K562 (cell line): ENCODE measurements around the gene DNAJB4. TPM values are rescaled to one million over a fixed set of nuclear protein-coding genes. Genes with fewer than 3 reads are reported as not detected.

ENCODE experiments used
- ATAC-seq: fragments of 200-7000 bp; cut with Tn5 transposase; 3 replicates; pipeline ENCODE4 v1.9.1; 2020; ENCODE audit warnings: moderate library complexity
- BruUV-seq: library from RNA; stranded (reverse); fragments of 400-500 nt; replicated peaks from 2 replicates; lab custom pipeline; 2021; lab: Mats Ljungman, UMichigan
- CTCF ChIA-PET: fragments of 300-600 bp; formaldehyde crosslinking; extraction: SDS; loops from one replicate; lab custom pipeline; 2021; ENCODE audit warnings: low intra/inter-chr PET ratio; lab: Yijun Ruan, JAX
- POLR2A ChIA-PET: fragments of 300-600, 350-650 bp; sonication (Branson Sonifier 250); formaldehyde crosslinking; extraction: SDS; loops from one replicate; lab custom pipeline; 2021; ENCODE audit warnings: antibody characterized with exemption, inconsistent platforms; lab: Yijun Ruan, JAX
- DNase-seq, 4 experiments: peaks; one replicate each; pipeline versions ENCODE4 v3.0.0 to v3.0.0-alpha.2; 2011 to 2018; ENCODE audit warnings: low spot score in 3 of 4, mixed read lengths in 3 of 4; ENCODE audit errors: extremely low read depth in 1 of 4
- FAIRE-seq: peaks from 2 replicates; lab custom pipeline; 2011; peaks lifted over from hg19 to GRCh38; lab: Jason Lieb, UNC
- H2AFZ ChIP-seq: 2 replicates; pipeline ENCODE4 v1.6.0; 2011; ENCODE audit warnings: low read depth, low read length, control low read depth, inconsistent platforms
- H3K27ac ChIP-seq: fragments of 200-600 bp; 3 replicates; pipeline ENCODE4 v1.8.0; 2011; ENCODE audit warnings: low read depth, mild to moderate bottlenecking, control low read depth, inconsistent platforms, low read length, moderate library complexity, mixed read lengths; ENCODE audit errors: extremely low read depth
- H3K27me3 ChIP-seq, 2 experiments: fragments of 300-600 bp in 1 of 2; 2 replicates in 1 of 2; 3 replicates in 1 of 2; pipeline versions ENCODE4 v1.6.0 to v1.8.0; 2011; ENCODE audit warnings: inconsistent platforms in 2 of 2, low read length in 2 of 2, mild to moderate bottlenecking in 1 of 2, mixed read lengths in 1 of 2, moderate library complexity in 1 of 2; ENCODE audit not compliant: control insufficient read depth in 2 of 2, insufficient read depth in 2 of 2
- H3K36me3 ChIP-seq: fragments of 300-600 bp; 3 replicates; pipeline ENCODE4 v1.8.0; 2011; ENCODE audit warnings: mild to moderate bottlenecking, low read length, inconsistent platforms; ENCODE audit not compliant: control insufficient read depth, insufficient read depth
- H3K4me1 ChIP-seq, 2 experiments: fragments of 200-600 bp in 1 of 2; replicated peaks in 1 of 2; 2 replicates in 1 of 2; 3 replicates in 1 of 2; pipeline versions ENCODE4 v1.5.1 to v1.8.0; 2011; ENCODE audit warnings: inconsistent platforms in 2 of 2, low read length in 2 of 2, mild to moderate bottlenecking in 1 of 2, mixed read lengths in 1 of 2, moderate library complexity in 1 of 2; ENCODE audit not compliant: control insufficient read depth in 2 of 2, insufficient read depth in 2 of 2
- H3K4me2 ChIP-seq: 2 replicates; pipeline ENCODE4 v1.6.1; 2011; ENCODE audit warnings: low read length, control low read depth, inconsistent platforms, mixed read lengths; ENCODE audit not compliant: insufficient read depth
- H3K4me3 ChIP-seq: fragments of 200-600 bp; sonication (generic), shearing (Covaris generic); 2 replicates; pipeline ENCODE4 v1.5.1; 2016; ENCODE audit warnings: control low read depth, inconsistent platforms
- H3K79me2 ChIP-seq: fragments of 200-600 bp; 3 replicates; pipeline ENCODE4 v1.8.0; 2011; ENCODE audit warnings: low read length, inconsistent platforms; ENCODE audit not compliant: control insufficient read depth, insufficient read depth
- H3K9ac ChIP-seq, 2 experiments: 2 replicates each; pipeline versions ENCODE4 v1.6.0 to v1.6.1; 2011; ENCODE audit warnings: low read depth in 2 of 2, low read length in 2 of 2, control low read depth in 1 of 2, inconsistent platforms in 1 of 2, mild to moderate bottlenecking in 1 of 2, mixed read lengths in 1 of 2; ENCODE audit not compliant: insufficient read depth in 1 of 2
- H3K9me1 ChIP-seq: one replicate; pipeline ENCODE4 v1.6.0; 2011; ENCODE audit warnings: inconsistent platforms, mild to moderate bottlenecking, low read length, moderate library complexity; ENCODE audit not compliant: control insufficient read depth, insufficient read depth
- H3K9me3 ChIP-seq: replicated peaks from 2 replicates; pipeline ENCODE4 v1.5.1; 2011; ENCODE audit warnings: low read depth, low read length, inconsistent platforms; ENCODE audit not compliant: control insufficient read depth, insufficient read depth
- H4K20me1 ChIP-seq: replicated peaks from 2 replicates; pipeline ENCODE4 v1.6.1; 2011; ENCODE audit warnings: low read length, inconsistent platforms, mixed read lengths; ENCODE audit not compliant: control insufficient read depth, insufficient read depth
- C11orf30 ChIP-seq: fragments of 450-650 bp; IDR thresholded peaks from 2 replicates; pipeline ENCODE4 v1.6.1; 2016; ENCODE audit warnings: low read depth, mild to moderate bottlenecking
- CHD2 ChIP-seq: IDR thresholded peaks from 2 replicates; pipeline ENCODE4 v1.6.1; 2011; ENCODE audit warnings: low read depth, low read length
- GABPB2 ChIP-seq: fragments of 250-450 bp; sonication (Bioruptor Pico); conservative IDR thresholded peaks from 2 replicates; pipeline ENCODE4 v1.5.1; 2021; ENCODE audit warnings: mild to moderate bottlenecking
- SMAD1 ChIP-seq: fragments of 150-350 bp; IDR thresholded peaks from 2 replicates; pipeline ENCODE4 v1.6.1; 2014; ENCODE audit warnings: low read length, low read depth; ENCODE audit not compliant: partially characterized antibody
- SP1 ChIP-seq: sonication (generic); formaldehyde crosslinking; IDR thresholded peaks from 2 replicates; pipeline ENCODE4 v1.8.1; 2022; ENCODE audit warnings: mild to moderate bottlenecking, missing genetic modification reagents
- ZEB2 ChIP-seq: fragments of 450-650 bp; IDR thresholded peaks from 2 replicates; pipeline ENCODE4 v1.6.1; 2016
- ZFP30 ChIP-seq: fragments of 250-450 bp; sonication (Bioruptor Pico); IDR thresholded peaks from 2 replicates; pipeline ENCODE4 v1.8.0; 2022; ENCODE audit warnings: moderate library complexity, mild to moderate bottlenecking, inconsistent platforms, borderline replicate concordance
- ZNF324 ChIP-seq: fragments of 250-450 bp; sonication (Bioruptor Pico); IDR thresholded peaks from 2 replicates; pipeline ENCODE4 v1.4.0; 2020; ENCODE audit warnings: mild to moderate bottlenecking
- WGBS: fragments of 100-300 bp; shearing (Covaris generic); methylation state at CpG from one replicate; pipeline ENCODE4 v1.1.6; 2016; ENCODE audit warnings: low coverage, mixed read lengths; ENCODE audit not compliant: insufficient coverage; ENCODE audit errors: missing lambda C conversion rate; 5-methylcytosine and 5-hydroxymethylcytosine counted together
- in situ Hi-C: fragments of 300-500 bp; cut with MboI; formaldehyde crosslinking; loops from 4 replicates; pipeline ENCODE4 v1.15.0; 2018; ENCODE audit warnings: inconsistent platforms, mixed read lengths
- intact Hi-C: fragments of 100-400 bp; cut with micrococcal nuclease; formaldehyde crosslinking; loops from 2 replicates; pipeline ENCODE4 v1.14.2; 2022
- polyA plus RNA-seq, 8 experiments: library from polyadenylated mRNA; depleted of rRNA in 4 of 8; stranded (reverse) in 5 of 8; unstranded in 3 of 8; fragments of >200 nt; fragmentation: Nextera tagmentation in 2 of 8; fragmentation: Illumina TruSeq in 1 of 8; extraction: Ambion mirVana in 2 of 8; extraction: Trizol in 1 of 8; gene quantifications; 2 replicates each; pipeline versions ENCODE4 v1.2.1 to v1.2.3, GENCODE V29; 2011 to 2014; ENCODE audit warnings: inconsistent platforms in 1 of 8, missing spikeins in 1 of 8
- total RNA-seq, 7 experiments: library from RNA; depleted of rRNA in 6 of 7; stranded (reverse); fragments of >200 nt in 6 of 7; fragmentation: Illumina TruSeq in 2 of 7; extraction: Trizol in 2 of 7; gene quantifications; 2 replicates each; pipeline versions ENCODE4 v1.2.1 to v1.2.3, GENCODE V29; 2011 to 2021; ENCODE audit warnings: low replicate concordance in 1 of 7
- TF ChIP-seq, protein P1 (sequence below): fragments of 450-650 bp; formaldehyde crosslinking; IDR thresholded peaks from 2 replicates; pipeline ENCODE4 v1.4.0; 2020; ENCODE audit warnings: mild to moderate bottlenecking, moderate library complexity
- TF ChIP-seq, protein P2 (sequence below), 2 experiments: fragments of 450-650 bp in 1 of 2; sonication (generic) in 1 of 2; formaldehyde crosslinking in 1 of 2; IDR thresholded peaks; 2 replicates each; pipeline versions ENCODE4 v1.7.1 to v1.9.0; 2016 to 2022; ENCODE audit warnings: inconsistent platforms in 1 of 2, mild to moderate bottlenecking in 1 of 2, missing genetic modification reagents in 1 of 2
- TF ChIP-seq, protein P3 (sequence below): fragments of 450-650 bp; formaldehyde crosslinking; IDR thresholded peaks from 2 replicates; pipeline ENCODE4 v1.4.0; 2022; ENCODE audit warnings: missing genetic modification characterization

DNAJB4 gene
- total and polyA plus RNA-seq, 9 of the 15 experiments (the other 6 are each of a cell fraction or from before 2014, with no cell fraction given) = 8.5 to 27.7 (median 19.8) TPM

DNA sequence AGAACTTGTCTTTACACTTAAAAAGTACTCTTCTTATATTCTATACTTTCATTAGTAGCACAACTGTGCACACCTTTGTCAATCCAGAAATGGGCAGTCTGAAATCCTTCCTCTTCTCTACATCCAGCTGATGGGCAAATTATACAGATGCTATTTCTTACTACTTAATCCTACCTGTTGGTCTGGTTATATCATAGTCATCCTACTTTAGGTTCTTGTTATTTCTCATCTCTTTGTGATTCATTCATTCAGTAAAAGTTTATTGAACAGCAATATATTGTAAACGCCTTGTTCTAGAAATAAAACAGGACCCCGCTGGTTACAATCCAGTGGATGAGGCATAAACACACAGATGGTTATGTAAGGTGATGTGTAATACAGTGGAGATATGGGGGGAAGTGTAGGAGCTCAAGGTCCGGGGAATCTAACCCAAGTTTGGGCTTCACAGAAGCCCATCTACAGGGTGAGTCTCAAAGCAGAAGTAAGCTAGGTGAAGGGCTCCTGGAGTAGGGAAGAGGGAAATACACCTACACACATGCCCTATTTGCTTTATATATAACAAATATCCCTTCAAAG is 14.0 kb upstream of the DNAJB4 start:
- Histone ChIP-seq H3K36me3 (peaks cover 21% of the 10 kb centered on the region; the same call in 2 of the 3 replicates), H3K79me2 (peaks cover 49% of the 10 kb centered on the region), H3K4me1 (no peaks in the 10 kb centered on the region; a peak in 1 of 5 replicates), H3K27me3 (no peaks in the 10 kb centered on the region), H3K9ac (no peak overlapping the region), H2AFZ (no peak overlapping the region), H4K20me1 (no peaks in the 10 kb centered on the region), H3K27ac (no peak overlapping the region), H3K4me3 (no peak overlapping the region), H3K9me3 (no peaks in the 10 kb centered on the region), H3K9me1 (no peaks in the 10 kb centered on the region), H3K4me2 (no peak overlapping the region)
- WGBS = 88% methylated on average over 3 of the region's 3 CpGs
- ChIA-PET CTCF (no interaction called here), POLR2A (interaction anchor here (2.5 to 9.1 kb wide), 3 partner anchors 10 to 12 kb away, joined by 9 to 118 read pairs (median 22); partner anchors contain the start of genes DNAJB4 and FUBP1)
- no TSS peak for BruUV-seq
- FAIRE-seq (no peak), ATAC-seq (no peak), DNase-seq (no peak)
- intact Hi-C loops = no loop called here
- in situ Hi-C loops = no loop called here
- TF ChIP-seq ZFP30 (CRISPR knock-in tag) = no peak
- TF ChIP-seq ZEB2 = no peak
- TF ChIP-seq C11orf30 = no peak
- TF ChIP-seq ZNF324 (CRISPR knock-in tag) = no peak
- TF ChIP-seq SP1 (CRISPR knock-in tag) = no peak
- TF ChIP-seq SMAD1 = no peak
- no peak for TF ChIP-seq CHD2
- TF ChIP-seq, protein P1, sequence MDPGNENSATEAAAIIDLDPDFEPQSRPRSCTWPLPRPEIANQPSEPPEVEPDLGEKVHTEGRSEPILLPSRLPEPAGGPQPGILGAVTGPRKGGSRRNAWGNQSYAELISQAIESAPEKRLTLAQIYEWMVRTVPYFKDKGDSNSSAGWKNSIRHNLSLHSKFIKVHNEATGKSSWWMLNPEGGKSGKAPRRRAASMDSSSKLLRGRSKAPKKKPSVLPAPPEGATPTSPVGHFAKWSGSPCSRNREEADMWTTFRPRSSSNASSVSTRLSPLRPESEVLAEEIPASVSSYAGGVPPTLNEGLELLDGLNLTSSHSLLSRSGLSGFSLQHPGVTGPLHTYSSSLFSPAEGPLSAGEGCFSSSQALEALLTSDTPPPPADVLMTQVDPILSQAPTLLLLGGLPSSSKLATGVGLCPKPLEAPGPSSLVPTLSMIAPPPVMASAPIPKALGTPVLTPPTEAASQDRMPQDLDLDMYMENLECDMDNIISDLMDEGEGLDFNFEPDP (CRISPR knock-in tag) = no peak
- TF ChIP-seq, protein P2, sequence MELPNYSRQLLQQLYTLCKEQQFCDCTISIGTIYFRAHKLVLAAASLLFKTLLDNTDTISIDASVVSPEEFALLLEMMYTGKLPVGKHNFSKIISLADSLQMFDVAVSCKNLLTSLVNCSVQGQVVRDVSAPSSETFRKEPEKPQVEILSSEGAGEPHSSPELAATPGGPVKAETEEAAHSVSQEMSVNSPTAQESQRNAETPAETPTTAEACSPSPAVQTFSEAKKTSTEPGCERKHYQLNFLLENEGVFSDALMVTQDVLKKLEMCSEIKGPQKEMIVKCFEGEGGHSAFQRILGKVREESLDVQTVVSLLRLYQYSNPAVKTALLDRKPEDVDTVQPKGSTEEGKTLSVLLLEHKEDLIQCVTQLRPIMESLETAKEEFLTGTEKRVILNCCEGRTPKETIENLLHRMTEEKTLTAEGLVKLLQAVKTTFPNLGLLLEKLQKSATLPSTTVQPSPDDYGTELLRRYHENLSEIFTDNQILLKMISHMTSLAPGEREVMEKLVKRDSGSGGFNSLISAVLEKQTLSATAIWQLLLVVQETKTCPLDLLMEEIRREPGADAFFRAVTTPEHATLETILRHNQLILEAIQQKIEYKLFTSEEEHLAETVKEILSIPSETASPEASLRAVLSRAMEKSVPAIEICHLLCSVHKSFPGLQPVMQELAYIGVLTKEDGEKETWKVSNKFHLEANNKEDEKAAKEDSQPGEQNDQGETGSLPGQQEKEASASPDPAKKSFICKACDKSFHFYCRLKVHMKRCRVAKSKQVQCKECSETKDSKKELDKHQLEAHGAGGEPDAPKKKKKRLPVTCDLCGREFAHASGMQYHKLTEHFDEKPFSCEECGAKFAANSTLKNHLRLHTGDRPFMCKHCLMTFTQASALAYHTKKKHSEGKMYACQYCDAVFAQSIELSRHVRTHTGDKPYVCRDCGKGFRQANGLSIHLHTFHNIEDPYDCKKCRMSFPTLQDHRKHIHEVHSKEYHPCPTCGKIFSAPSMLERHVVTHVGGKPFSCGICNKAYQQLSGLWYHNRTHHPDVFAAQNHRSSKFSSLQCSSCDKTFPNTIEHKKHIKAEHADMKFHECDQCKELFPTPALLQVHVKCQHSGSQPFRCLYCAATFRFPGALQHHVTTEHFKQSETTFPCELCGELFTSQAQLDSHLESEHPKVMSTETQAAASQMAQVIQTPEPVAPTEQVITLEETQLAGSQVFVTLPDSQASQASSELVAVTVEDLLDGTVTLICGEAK (IDR thresholded peaks at IDR 0.05) = no peak
- TF ChIP-seq, protein P2 (CRISPR knock-in tag; IDR thresholded peaks at IDR 0.05) = no peak
- no peak for TF ChIP-seq GABPB2
- TF ChIP-seq, protein P3, sequence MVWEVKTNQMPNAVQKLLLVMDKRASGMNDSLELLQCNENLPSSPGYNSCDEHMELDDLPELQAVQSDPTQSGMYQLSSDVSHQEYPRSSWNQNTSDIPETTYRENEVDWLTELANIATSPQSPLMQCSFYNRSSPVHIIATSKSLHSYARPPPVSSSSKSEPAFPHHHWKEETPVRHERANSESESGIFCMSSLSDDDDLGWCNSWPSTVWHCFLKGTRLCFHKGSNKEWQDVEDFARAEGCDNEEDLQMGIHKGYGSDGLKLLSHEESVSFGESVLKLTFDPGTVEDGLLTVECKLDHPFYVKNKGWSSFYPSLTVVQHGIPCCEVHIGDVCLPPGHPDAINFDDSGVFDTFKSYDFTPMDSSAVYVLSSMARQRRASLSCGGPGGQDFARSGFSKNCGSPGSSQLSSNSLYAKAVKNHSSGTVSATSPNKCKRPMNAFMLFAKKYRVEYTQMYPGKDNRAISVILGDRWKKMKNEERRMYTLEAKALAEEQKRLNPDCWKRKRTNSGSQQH (CRISPR knock-in tag) = no peak
